H1 (cell line): ENCODE measurements around the gene KRTAP10-5. TPM values are rescaled to one million over a fixed set of nuclear protein-coding genes. Genes with fewer than 3 reads are reported as not detected.
"Not testable (repeated sequence)": the region's sequence is repeated elsewhere in the genome, so short reads cannot be mapped to it uniquely, and the experiment has no call there.

Experiments
- CTCF ChIA-PET: fragments of 300-600 bp; sonication (Branson Sonifier 250); formaldehyde crosslinking; loops from one replicate; lab custom pipeline; 2021; ENCODE audit not compliant: partially characterized antibody; lab: Charles Lee
- POLR2A ChIA-PET: fragments of 300-600 bp; sonication (Branson Sonifier 250); formaldehyde crosslinking; loops from one replicate; lab custom pipeline; 2021; ENCODE audit warnings: inconsistent platforms; ENCODE audit not compliant: partially characterized antibody; lab: Charles Lee
- DNase-seq, 2 experiments: peaks; one replicate each; pipeline versions ENCODE4 v3.0.0 to v3.0.0-alpha.2; 2010 to 2022; ENCODE audit warnings: low spot score in 2 of 2, low read depth in 1 of 2, mixed read lengths in 1 of 2
- FAIRE-seq: peaks from 2 replicates; lab custom pipeline; 2011; peaks lifted over from hg19 to GRCh38; lab: Jason Lieb, UNC
- H2AFZ ChIP-seq: 2 replicates; pipeline ENCODE4 v1.8.1; 2012; ENCODE audit warnings: low read length, inconsistent platforms
- H2AK5ac ChIP-seq: 2 replicates; pipeline ENCODE4 v1.6.1; 2013; ENCODE audit warnings: low read depth, low read length
- H2BK120ac ChIP-seq: replicated peaks from 2 replicates; pipeline ENCODE3; 2013; ENCODE audit warnings: low read depth, low read length, inconsistent platforms
- H2BK12ac ChIP-seq: 2 replicates; pipeline ENCODE4 v1.6.1; 2013; ENCODE audit warnings: low read depth, low read length
- H2BK15ac ChIP-seq: 2 replicates; pipeline ENCODE4 v1.6.1; 2013; ENCODE audit warnings: low read length
- H2BK20ac ChIP-seq: 2 replicates; pipeline ENCODE4 v1.6.1; 2013; ENCODE audit warnings: low read length
- H2BK5ac ChIP-seq: 2 replicates; pipeline ENCODE4 v1.6.1; 2013; ENCODE audit warnings: low read depth, low read length
- H3K14ac ChIP-seq: 2 replicates; pipeline ENCODE4 v1.6.1; 2013; ENCODE audit warnings: inconsistent platforms; ENCODE audit not compliant: insufficient read length
- H3K18ac ChIP-seq: 2 replicates; pipeline ENCODE4 v1.6.1; 2013; ENCODE audit warnings: low read length; ENCODE audit errors: extremely low read depth
- H3K23ac ChIP-seq: 2 replicates; pipeline ENCODE4 v1.6.1; 2013; ENCODE audit warnings: inconsistent platforms; ENCODE audit not compliant: insufficient read length
- H3K23me2 ChIP-seq: 2 replicates; pipeline ENCODE4 v1.6.1; 2013; ENCODE audit warnings: low read depth, low read length
- H3K27ac ChIP-seq: 2 replicates; pipeline ENCODE4 v1.6.1; 2011; ENCODE audit warnings: low read depth, low read length, inconsistent platforms
- H3K27me3 ChIP-seq, 4 experiments: replicated peaks in 1 of 4; 1 replicate in 1 of 4; 2 replicates in 3 of 4; pipeline versions ENCODE4 v1.6.1 to v1.8.1; 2011 to 2013; ENCODE audit warnings: low read length in 3 of 4, mild to moderate bottlenecking in 3 of 4, inconsistent platforms in 2 of 4, mixed read lengths in 2 of 4, moderate library complexity in 1 of 4; ENCODE audit not compliant: control insufficient read depth in 3 of 4, insufficient read depth in 3 of 4; ENCODE audit errors: extremely low read depth in 1 of 4
- H3K36me3 ChIP-seq, 4 experiments: 2 replicates each; pipeline versions ENCODE4 v1.6.1 to v1.8.1; 2011 to 2013; ENCODE audit warnings: mild to moderate bottlenecking in 4 of 4, low read length in 3 of 4, moderate library complexity in 2 of 4, control low read depth in 1 of 4, inconsistent platforms in 1 of 4; ENCODE audit not compliant: insufficient read depth in 4 of 4, control insufficient read depth in 2 of 4
- H3K4ac ChIP-seq: replicated peaks from 2 replicates; pipeline ENCODE3; 2013; ENCODE audit warnings: low read length, low read depth, mixed read lengths, inconsistent platforms; ENCODE audit not compliant: insufficient read length
- H3K4me1 ChIP-seq, 4 experiments: replicated peaks in 1 of 4; 1 replicate in 1 of 4; 2 replicates in 3 of 4; pipeline versions ENCODE4 v1.6.1 to v1.8.1; 2011 to 2013; ENCODE audit warnings: low read length in 3 of 4, inconsistent platforms in 2 of 4, mixed read lengths in 1 of 4; ENCODE audit not compliant: insufficient read depth in 4 of 4, control insufficient read depth in 3 of 4
- H3K4me2 ChIP-seq, 2 experiments: 2 replicates each; pipeline versions ENCODE4 v1.6.1 to v1.8.1; 2011 to 2013; ENCODE audit warnings: low read depth in 2 of 2, low read length in 2 of 2, control low read depth in 1 of 2, inconsistent platforms in 1 of 2, mild to moderate bottlenecking in 1 of 2; ENCODE audit not compliant: insufficient read depth in 1 of 2
- H3K4me3 ChIP-seq, 4 experiments: fragments of 200-600, 300-600 bp in 1 of 4; sonication (generic), shearing (Covaris generic), sonication (Bioruptor Twin) in 1 of 4; 2 replicates each; pipeline versions ENCODE4 v1.5.1 to v1.8.1; 2011 to 2016; ENCODE audit warnings: low read length in 4 of 4, low read depth in 3 of 4, control low read depth in 2 of 4, inconsistent platforms in 2 of 4, mild to moderate bottlenecking in 2 of 4, mixed read lengths in 1 of 4, moderate library complexity in 1 of 4; ENCODE audit not compliant: insufficient read depth in 2 of 4; ENCODE audit errors: extremely low read depth in 1 of 4
- H3K56ac ChIP-seq: replicated peaks from 2 replicates; pipeline ENCODE3; 2013; ENCODE audit warnings: low read depth, mild to moderate bottlenecking, mixed read lengths, low read length, inconsistent platforms; ENCODE audit not compliant: insufficient read length
- H3K79me1 ChIP-seq: 2 replicates; pipeline ENCODE4 v1.6.1; 2013; ENCODE audit warnings: low read depth, low read length, control low read depth
- H3K79me2 ChIP-seq, 2 experiments: 2 replicates each; pipeline versions ENCODE4 v1.6.1 to v1.8.1; 2012 to 2013; ENCODE audit warnings: low read length in 2 of 2, mild to moderate bottlenecking in 2 of 2, inconsistent platforms in 1 of 2; ENCODE audit not compliant: insufficient read depth in 2 of 2, control insufficient read depth in 1 of 2
- H3K9ac ChIP-seq, 4 experiments: replicated peaks in 1 of 4; 1 replicate in 1 of 4; 2 replicates in 3 of 4; pipeline versions ENCODE4 v1.6.1 to v1.8.1; 2011 to 2013; ENCODE audit warnings: low read depth in 3 of 4, low read length in 3 of 4, control low read depth in 2 of 4, mild to moderate bottlenecking in 2 of 4, moderate library complexity in 2 of 4, inconsistent platforms in 1 of 4; ENCODE audit errors: extremely low read depth in 1 of 4
- H3K9me3 ChIP-seq, 2 experiments: 2 replicates each; pipeline versions ENCODE4 v1.6.1 to v1.8.1; 2012 to 2013; ENCODE audit warnings: mild to moderate bottlenecking in 2 of 2, moderate library complexity in 2 of 2, control low read depth in 1 of 2, inconsistent platforms in 1 of 2, low read depth in 1 of 2, low read length in 1 of 2, mixed read lengths in 1 of 2; ENCODE audit not compliant: insufficient read depth in 2 of 2
- H4K20me1 ChIP-seq, 2 experiments: replicated peaks in 1 of 2; 2 replicates each; pipeline versions ENCODE3 to v1.8.1; 2011 to 2013; ENCODE audit warnings: inconsistent platforms in 2 of 2, low read length in 2 of 2, mild to moderate bottlenecking in 1 of 2; ENCODE audit not compliant: insufficient read depth in 2 of 2, control insufficient read depth in 1 of 2
- H4K5ac ChIP-seq: 2 replicates; pipeline ENCODE4 v1.6.1; 2013; ENCODE audit warnings: low read length, low read depth, mixed read lengths, inconsistent platforms; ENCODE audit not compliant: insufficient read length
- H4K8ac ChIP-seq: 2 replicates; pipeline ENCODE4 v1.8.0; 2013; ENCODE audit warnings: mild to moderate bottlenecking, moderate library complexity, low read length, inconsistent platforms; ENCODE audit not compliant: insufficient read depth; ENCODE audit errors: extremely low read depth
- H4K91ac ChIP-seq: replicated peaks from 2 replicates; pipeline ENCODE3; 2013; ENCODE audit warnings: low read length, mixed read lengths, inconsistent platforms; ENCODE audit not compliant: insufficient read length
- ASH2L ChIP-seq: fragments of 200-600, 300-600 bp; sonication (generic); IDR thresholded peaks from one replicate; pipeline ENCODE4 v1.7.1; 2017; ENCODE audit warnings: low read length
- whole genome bisulfite sequencing, 2 experiments: shearing (Covaris generic) in 1 of 2; methylation state at CpG; one replicate each; pipeline versions ENCODE4 v1.1.6 to v1.1.7; 2013 to 2015; ENCODE audit warnings: low lambda C conversion rate in 2 of 2, mixed read lengths in 2 of 2, inconsistent platforms in 1 of 2, low coverage in 1 of 2, missing lambda C conversion rate in 1 of 2; ENCODE audit not compliant: insufficient replicate concordance in 2 of 2, insufficient coverage in 1 of 2, insufficient read length in 1 of 2; ENCODE audit errors: extremely low coverage in 1 of 2, missing lambda C conversion rate in 1 of 2; 5-methylcytosine and 5-hydroxymethylcytosine counted together
- long read RNA-seq, 2 experiments: library from RNA in 1 of 2; library from capped mRNA in 1 of 2; stranded (forward); transcript quantifications; one replicate each; pipeline ENCODE4 v2.0.0, GENCODE V29; 2021; ENCODE audit warnings: inconsistent platforms in 1 of 2
- polyA minus RNA-seq, 3 experiments: library from RNA; depleted of rRNA, polyadenylated mRNA; stranded (reverse); fragments of >200 nt; gene quantifications; 1 replicate in 2 of 3; 2 replicates in 1 of 3; pipeline ENCODE4 v1.2.3, GENCODE V29; 2011
- polyA plus RNA-seq, 7 experiments: library from polyadenylated mRNA; depleted of rRNA in 3 of 7; stranded (reverse) in 5 of 7; unstranded in 2 of 7; fragments of >200 nt in 5 of 7; fragments of 200-250 nt in 2 of 7; gene quantifications; 1 replicate in 5 of 7; 2 replicates in 1 of 7; 4 replicates in 1 of 7; pipeline versions ENCODE4 v1.2.1 to v1.2.3, GENCODE V29; 2011 to 2013; ENCODE audit warnings: missing spikeins in 2 of 7, mixed read lengths in 2 of 7
- total RNA-seq: library from RNA; stranded (reverse); fragmentation: NEBNext Ultra II Directional; extraction: Animal tissue kit (Norgen Biotek cat#: 25700); gene quantifications from 2 replicates; pipeline ENCODE4 v1.2.1, GENCODE V29; 2021

The KRTAP10-5 gene
- total RNA-seq (not detected in 2 replicates), polyA plus RNA-seq (2011; rRNA removed) (0.08 and 0.09 TPM in 2 replicates), polyA minus RNA-seq (2011; rRNA and poly(A)+ RNA removed) (0.15 and 0.22 TPM in 2 replicates)
- polyA plus RNA-seq (2011; cell fraction: cytosol; rRNA removed): not detected
- polyA plus RNA-seq (2011; cell fraction: nucleus; rRNA removed): not detected
- polyA plus RNA-seq (2012, experiment 1 of 2): not detected in 4 replicates
- not detected for polyA plus RNA-seq (2012, experiment 2 of 2)
- polyA plus RNA-seq (2013, experiment 1 of 2): not detected
- not detected for polyA plus RNA-seq (2013, experiment 2 of 2)
- polyA minus RNA-seq (2011; cell fraction: cytosol; rRNA and poly(A)+ RNA removed): not detected
- not detected for polyA minus RNA-seq (2011; cell fraction: nucleus; rRNA and poly(A)+ RNA removed)
- long read RNA-seq, experiment 1: 0 reads
- long read RNA-seq, experiment 2: 0 reads

- TF ChIP-seq ASH2L: peak; percentile 61
- TF ChIP-seq, all 59 proteins: peak for 1; not testable (repeated sequence) for 58
- not testable (repeated sequence) for H4K91ac ChIP-seq, H2BK5ac ChIP-seq, H3K79me1 ChIP-seq, H3K23ac ChIP-seq, H3K4ac ChIP-seq, H4K20me1 ChIP-seq, H3K36me3 ChIP-seq, H3K4me3 ChIP-seq, H2BK20ac ChIP-seq, H3K4me2 ChIP-seq, H2BK12ac ChIP-seq, H2AK5ac ChIP-seq, H3K27ac ChIP-seq, H2AFZ ChIP-seq, H3K23me2 ChIP-seq, H3K9me3 ChIP-seq, H3K9ac ChIP-seq, H3K79me2 ChIP-seq, H4K5ac ChIP-seq, H3K27me3 ChIP-seq, H2BK120ac ChIP-seq, H3K4me1 ChIP-seq, FAIRE-seq, H3K56ac ChIP-seq, H3K14ac ChIP-seq, H3K18ac ChIP-seq
- 83% methylated on average over 18 of the region's 19 CpGs; no CpG with 5 or more reads in 1 of the 2 experiments for WGBS, 2 experiments
- CTCF ChIA-PET: interaction anchor here (0.6 to 1.6 kb wide), 8 partner anchors 12 to 222 kb away, joined by 3 to 4 read pairs (median 3); partner anchors contain the start of gene UBE2G2
- POLR2A ChIA-PET: interaction anchor here (1.0 kb wide), 1 partner anchor 72 kb away, joined by 3 read pairs; no protein-coding TSS in a partner anchor
- DNase-seq: peak in 1 of 2 experiments; percentile 47
- H4K8ac ChIP-seq: peak within 1 kb of the TSS; percentile 14; the same call in 1 of the 2 replicates
- 0 out of 2 replicates have a peak within 1 kb of the TSS, but pooled peaks have one; percentile 31 for H2BK15ac ChIP-seq
These were observed at the start of gene KRTAP10-5 for GRCh38 chr21:44580231-44580821. KRTAP10-5 (minus strand) TSS chr21:44580604; CDS start chr21:44580578, 26 bp downstream.
